Panc1 (cell line): Measurements from ENCODE around the gene TANK.

Source experiments
- CTCF ChIP-seq: fragments of 450-650 bp; IDR thresholded peaks from 2 replicates; pipeline ENCODE4 v1.5.1; 2017; ENCODE audit warnings: mild to moderate bottlenecking
- REST ChIP-seq, 2 experiments: IDR thresholded peaks; 2 replicates each; pipeline ENCODE4 v1.6.1; 2011 to 2012; ENCODE audit warnings: low read depth in 2 of 2, control low read depth in 1 of 2, low read length in 1 of 2, mild to moderate bottlenecking in 1 of 2, moderate library complexity in 1 of 2; ENCODE audit not compliant: insufficient read depth in 1 of 2

DNA sequence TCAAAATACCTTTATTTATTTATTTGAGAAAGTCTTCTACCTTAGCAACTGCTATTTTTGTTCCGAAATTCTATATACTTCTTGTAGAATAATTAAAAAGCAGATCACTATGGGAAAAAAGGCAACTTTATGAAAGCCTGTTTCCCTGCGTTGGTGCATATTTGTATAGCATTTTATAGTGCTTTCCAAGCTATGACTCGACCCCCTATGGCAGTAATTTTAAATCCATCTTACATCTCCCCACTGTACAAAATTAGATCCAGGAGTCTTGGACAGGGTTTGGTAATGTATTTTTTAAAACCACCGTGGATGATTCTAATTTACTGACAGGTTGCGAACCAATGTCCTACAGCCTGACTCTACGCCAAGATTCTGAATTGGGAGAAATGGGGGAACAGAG, 10.1 kb downstream of the TANK start:
- TF ChIP-seq CTCF = no peak
- TF ChIP-seq REST (IDR thresholded peaks at IDR 0.05; ENCODE audit: insufficient read depth in 1 of 2, low read depth in 2 of 2, low read length in 1 of 2) = no peak
